GM18861 (cell line): ENCODE data around the gene HOOK1.
"Not testable (repeated sequence)": the region's sequence is repeated elsewhere in the genome, so short reads cannot be mapped to it uniquely, and the experiment has no call there.

Experiments used
- ATAC-seq: cut with Tn5 transposase; IDR thresholded peaks from one replicate; pipeline ENCODE4 v1.9.1; 2021; ENCODE audit not compliant: unreplicated experiment

HOOK1 gene

GRCh38 chr1:59885160-59885832, 70.5 kb downstream of the HOOK1 start:
- no peak for ATAC-seq

- no peak for ATAC-seq
Observed at GRCh38 chr1:59892841-59893811, 78.4 kb downstream of the HOOK1 start.

GRCh38 chr1:59897165-59897564, 82.4 kb downstream of the HOOK1 start:
- no peak for ATAC-seq

- ATAC-seq = no peak
Observed at GRCh38 chr1:59898927-59899326, 84.2 kb downstream of the HOOK1 start.

GRCh38 chr1:59900640-59901039, 85.9 kb downstream of the HOOK1 start:
- ATAC-seq = no peak

- no peak for ATAC-seq
Observed at GRCh38 chr1:59901770-59902388, 87.1 kb downstream of the HOOK1 start.

- peak; percentile 70 for ATAC-seq
Observed at GRCh38 chr1:59903141-59903754, 88.5 kb downstream of the HOOK1 start.

GRCh38 chr1:59906931-59907330, 92.2 kb downstream of the HOOK1 start:
- ATAC-seq = no peak

- ATAC-seq = no peak
Observed at GRCh38 chr1:59908084-59908483, 93.3 kb downstream of the HOOK1 start.

GRCh38 chr1:59908682-59909081, 93.9 kb downstream of the HOOK1 start:
- no peak for ATAC-seq

GRCh38 chr1:59914791-59915286, 100.1 kb downstream of the HOOK1 start:
- ATAC-seq = not testable (repeated sequence)

- no peak for ATAC-seq
Observed at GRCh38 chr1:59915516-59915915, 100.8 kb downstream of the HOOK1 start.

- ATAC-seq = no peak
Observed at GRCh38 chr1:59917026-59917784, 102.5 kb downstream of the HOOK1 start.

GRCh38 chr1:59917785-59918180, 103.0 kb downstream of the HOOK1 start:
- ATAC-seq = no peak

GRCh38 chr1:59919746-59920145, 105.0 kb downstream of the HOOK1 start:
- no peak for ATAC-seq

- ATAC-seq = not testable (repeated sequence)
Observed at GRCh38 chr1:59921258-59921899, 106.6 kb downstream of the HOOK1 start.

GRCh38 chr1:59924653-59925052, 109.9 kb downstream of the HOOK1 start:
- no peak for ATAC-seq
